Vagina (tissue), 2 donors: Measurements from ENCODE around the gene UBR4. TPM values are rescaled to one million over a fixed set of nuclear protein-coding genes. Genes with fewer than 3 reads are reported as not detected.
"Not testable (repeated sequence)": the region's sequence is repeated elsewhere in the genome, so short reads cannot be mapped to it uniquely, and the experiment has no call there.

Experiments used
- DNase-seq, 2 donors: peaks; one replicate each; pipeline ENCODE4 v3.0.0-alpha.2; 2017; ENCODE audit errors: extremely low spot score in 2 of 2
- H3K27ac ChIP-seq: fragments of 200-600 bp; sonication (generic); one replicate; pipeline ENCODE4 v1.5.1; 2019
- H3K27me3 ChIP-seq: fragments of 200-600 bp; sonication (generic); one replicate; pipeline ENCODE4 v1.5.1; 2019
- H3K36me3 ChIP-seq, 2 donors: fragments of 200-600 bp; sonication (generic); one replicate each; pipeline ENCODE4 v1.5.1; 2017 to 2019
- H3K4me1 ChIP-seq: fragments of 200-600 bp; sonication (generic); one replicate; pipeline ENCODE4 v1.5.1; 2019
- H3K4me3 ChIP-seq, 2 donors: fragments of 200-600 bp; sonication (generic); 1 replicate in 1 of 2; 2 replicates in 1 of 2; pipeline ENCODE4 v1.5.1; 2016 to 2019
- H3K9me3 ChIP-seq: fragments of 200-600 bp; sonication (generic); one replicate; pipeline ENCODE4 v1.5.1; 2019
- CTCF ChIP-seq, 3 experiments: fragments of 450-650 bp in 2 of 3; fragments of 200-600 bp in 1 of 3; sonication (generic) in 1 of 3; IDR thresholded peaks; one replicate each; pipeline ENCODE4 v1.5.1; 2017 to 2019; ENCODE audit warnings: antibody characterized with exemption in 3 of 3, mild to moderate bottlenecking in 2 of 3, moderate library complexity in 2 of 3
- POLR2A ChIP-seq, 2 donors: fragments of 450-650 bp; IDR thresholded peaks; one replicate each; pipeline ENCODE4 v1.6.1; 2017; ENCODE audit warnings: antibody characterized with exemption in 2 of 2, mild to moderate bottlenecking in 2 of 2, moderate library complexity in 2 of 2
- POLR2AphosphoS5 ChIP-seq, 2 donors: sonication (generic); formaldehyde crosslinking; IDR thresholded peaks; one replicate each; pipeline ENCODE4 v1.9.0; 2017; ENCODE audit warnings: antibody characterized with exemption in 2 of 2, mild to moderate bottlenecking in 2 of 2, low read depth in 1 of 2; ENCODE audit not compliant: insufficient read depth in 1 of 2
- intact Hi-C: fragments of 100-400 bp; cut with DNase I; formaldehyde crosslinking; loops from one replicate; pipeline ENCODE4 v1.15.1; 2023
- total RNA-seq: library from RNA; depleted of rRNA; stranded (reverse); fragments of >200 nt; gene quantifications from one replicate; pipeline ENCODE4 v1.2.3, GENCODE V29; 2016

Gene UBR4
- total RNA-seq, 1 donor from 2014 or later: 157 TPM

- Histone ChIP-seq H3K4me3 (no peak overlapping the region), H3K36me3 (peaks cover 0 to 67% of the 10 kb centered on the region in 2 donors), H3K9me3 (no peaks in the 10 kb centered on the region), H3K27me3 (no peaks in the 10 kb centered on the region), H3K4me1 (no peaks in the 10 kb centered on the region), H3K27ac (no peak overlapping the region)
- TF ChIP-seq POLR2AphosphoS5 (IDR thresholded peaks at IDR 0.05; ENCODE audit: insufficient read depth in 1 of 2, low read depth in 1 of 2) (no peak), CTCF (IDR thresholded peaks at IDR 0.05) (no peak), POLR2A (IDR thresholded peaks at IDR 0.05) (no peak)
- intact Hi-C loops: loop anchor here (10.0 kb wide), 1 partner anchor 435 kb away; no protein-coding TSS in a partner anchor
- DNase-seq: no peak
Observed at GRCh38 chr1:19219451-19219850, 9.4 kb upstream of the UBR4 start.

GRCh38 chr1:19216585-19216984, 6.5 kb upstream of the UBR4 start:
- H3K27me3 ChIP-seq, H3K27ac ChIP-seq, H3K4me3 ChIP-seq, H3K9me3 ChIP-seq, DNase-seq: not testable (repeated sequence)
- H3K4me1 ChIP-seq: peaks cover 12% of the 10 kb centered on the region
- peaks cover 0 to 43% of the 10 kb centered on the region in 2 donors for H3K36me3 ChIP-seq
- intact Hi-C loops: loop anchor here (10.0 kb wide), 1 partner anchor 438 kb away; no protein-coding TSS in a partner anchor

GRCh38 chr1:19213580-19213979, 3.5 kb upstream of the UBR4 start:
- intact Hi-C loops: loop anchor here (10.0 kb wide), 1 partner anchor 441 kb away; no protein-coding TSS in a partner anchor
- peaks cover 0 to 16% of the 10 kb centered on the region in 2 donors for H3K36me3 ChIP-seq
- DNase-seq: no peak
- no peak for TF ChIP-seq POLR2AphosphoS5 (IDR thresholded peaks at IDR 0.05; ENCODE audit: insufficient read depth in 1 of 2, low read depth in 1 of 2)
- no peak for TF ChIP-seq POLR2A (IDR thresholded peaks at IDR 0.05)
- no peak for TF ChIP-seq CTCF (IDR thresholded peaks at IDR 0.05)
- H3K27me3 ChIP-seq: no peaks in the 10 kb centered on the region
- H3K4me3 ChIP-seq: no peak overlapping the region
- H3K27ac ChIP-seq: no peak overlapping the region
- H3K9me3 ChIP-seq: no peaks in the 10 kb centered on the region
- H3K4me1 ChIP-seq: peaks cover 32% of the 10 kb centered on the region

DNA sequence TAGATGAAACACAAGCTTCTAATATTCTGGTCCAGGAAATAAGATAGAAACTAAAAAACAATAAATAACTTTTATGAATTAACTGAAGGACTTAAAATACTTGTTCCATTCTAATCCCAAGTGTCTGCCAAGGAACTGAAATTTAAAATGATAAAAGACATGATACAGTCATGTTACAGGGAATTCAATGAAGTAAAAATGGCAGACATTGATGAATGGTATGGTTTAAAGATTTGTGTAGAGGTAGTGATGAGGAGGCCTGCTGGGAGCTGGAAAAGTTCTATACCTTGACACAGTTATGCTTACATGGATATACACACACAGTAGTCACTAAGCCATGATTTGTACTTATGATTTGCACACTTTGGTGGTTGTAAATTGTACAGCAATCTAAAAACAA, 2.1 kb upstream of the UBR4 start:
- no peaks in the 10 kb centered on the region for H3K27me3 ChIP-seq
- TF ChIP-seq POLR2A (IDR thresholded peaks at IDR 0.05) (no peak), POLR2AphosphoS5 (IDR thresholded peaks at IDR 0.05; ENCODE audit: insufficient read depth in 1 of 2, low read depth in 1 of 2) (no peak), CTCF (IDR thresholded peaks at IDR 0.05) (no peak)
- intact Hi-C loops: loop anchor here (10.0 kb wide), 1 partner anchor 443 kb away; no protein-coding TSS in a partner anchor
- no peak overlapping the region for H3K4me3 ChIP-seq
- H3K4me1 ChIP-seq: peaks cover 46% of the 10 kb centered on the region
- DNase-seq: no peak
- no peaks in the 10 kb centered on the region for H3K9me3 ChIP-seq
- peaks cover 0 to 11% of the 10 kb centered on the region in 2 donors for H3K36me3 ChIP-seq
- H3K27ac ChIP-seq: no peak overlapping the region

DNA sequence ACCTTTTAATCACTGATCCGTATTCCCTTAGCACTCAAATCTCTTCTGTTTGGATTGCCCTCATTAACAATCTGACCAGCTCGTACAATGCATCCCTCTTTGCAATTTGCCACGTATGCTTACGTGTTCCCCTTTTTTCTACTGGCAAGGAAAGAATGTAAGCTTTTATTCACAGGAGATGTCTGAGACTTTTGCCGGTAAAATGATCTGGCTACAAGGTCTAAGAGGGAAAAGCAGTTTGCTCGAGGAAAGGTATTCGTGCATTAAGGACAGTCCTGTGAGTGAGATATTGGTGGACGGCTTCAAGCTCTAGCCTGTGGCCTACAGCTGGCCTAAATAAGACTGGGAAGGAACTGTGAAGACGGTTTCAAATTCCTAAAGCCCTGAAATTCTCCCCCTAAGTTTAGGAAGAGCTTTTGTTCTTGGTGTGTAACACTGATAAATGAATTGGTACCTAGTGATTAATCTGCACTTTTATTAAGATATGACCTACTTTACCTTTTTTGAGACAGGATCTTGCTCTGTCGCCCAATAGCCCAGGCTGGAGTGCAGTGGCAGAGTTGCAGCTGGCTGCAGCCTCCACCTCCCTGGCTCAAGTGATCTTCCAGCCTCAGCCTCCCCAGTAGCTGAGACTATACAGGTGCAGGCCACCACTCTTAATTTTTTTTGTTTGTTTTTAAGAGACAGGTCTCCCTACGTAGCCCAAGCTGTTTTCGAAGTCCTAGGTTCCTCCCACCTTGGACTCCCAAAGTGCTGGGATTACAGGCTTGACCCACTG, 895 bp upstream of the UBR4 start:
- Histone ChIP-seq H3K4me3 (peak overlapping the region; percentile 80 to 99), H3K4me1 (peaks cover 57% of the 10 kb centered on the region), H3K36me3 (no peaks in the 10 kb centered on the region), H3K27ac (peak overlapping the region; percentile 98), H3K9me3 (no peaks in the 10 kb centered on the region), H3K27me3 (no peaks in the 10 kb centered on the region)
- intact Hi-C loops: loop anchor here (10.0 kb wide), 1 partner anchor 444 kb away; no protein-coding TSS in a partner anchor
- no peak for DNase-seq
- no peak for TF ChIP-seq CTCF (IDR thresholded peaks at IDR 0.05)
- no peak for TF ChIP-seq POLR2AphosphoS5 (IDR thresholded peaks at IDR 0.05; ENCODE audit: insufficient read depth in 1 of 2, low read depth in 1 of 2)
- TF ChIP-seq POLR2A (IDR thresholded peaks at IDR 0.05): no peak
